Measurements from ENCODE around the gene COG3. TPM values are rescaled to one million over a fixed set of nuclear protein-coding genes. Genes with fewer than 3 reads are reported as not detected.
"Not testable (repeated sequence)": the region's sequence is repeated elsewhere in the genome, so short reads cannot be mapped to it uniquely, and the experiment has no call there.

The COG3 gene
- total and polyA plus RNA-seq, 3 donors from 2014 or later = 22.5 to 46.1 (median 39.6) TPM

DNA sequence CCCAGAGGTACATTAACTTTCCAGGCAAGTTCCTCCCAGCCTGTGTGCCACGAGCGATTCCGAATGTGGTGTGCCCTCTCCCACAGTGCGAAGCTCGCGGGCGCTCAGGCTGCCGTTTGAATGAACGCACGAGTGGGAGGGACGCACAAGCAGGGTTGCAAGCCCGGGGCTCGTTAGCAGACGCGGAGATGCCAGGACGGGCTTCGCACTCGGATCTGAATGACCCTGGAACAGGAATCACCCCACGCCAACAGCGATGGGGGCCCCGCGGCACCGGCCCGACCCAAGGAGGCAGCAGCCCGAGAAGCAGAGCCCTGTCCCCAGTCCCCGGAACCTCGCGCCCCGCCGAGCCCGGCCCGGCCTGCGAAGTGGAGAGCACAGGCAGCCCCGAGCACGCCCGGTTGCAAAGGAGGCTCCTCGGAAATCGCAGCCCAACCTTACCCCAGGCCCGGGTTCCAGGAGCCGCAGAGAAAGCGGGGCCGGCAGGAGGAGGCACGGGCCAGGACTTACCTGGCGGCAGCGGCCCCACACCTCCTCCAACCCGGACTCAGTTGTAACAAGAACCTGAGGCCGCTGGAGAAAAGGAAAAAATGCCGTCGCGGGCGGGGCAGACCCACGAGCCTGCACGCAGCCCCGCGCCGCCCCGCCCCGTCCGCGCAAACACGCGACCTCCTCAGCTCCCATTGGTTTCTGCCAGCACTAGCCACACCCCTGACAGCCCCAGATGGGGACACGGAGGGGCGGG is 46.8 kb upstream of the COG3 start, which contains the start of gene SLC25A30:
Gene SLC25A30, minus strand, starts transcription at position 584 of the 745 bp plus-strand sequence. CDS start 6,948 bp downstream, outside the sequence.
- WGBS, 2 donors = 2% methylated on average over 9 to 45 of the region's 64 CpGs
- Histone ChIP-seq H3K4me3 (peak within 1 kb of the TSS; percentile 75 to 89), H3K36me3 (ENCODE audit: low read depth, missing control alignments) (no peaks in the 10 kb centered on the region), H3K4me1 (peaks cover 17% of the 10 kb centered on the region), H3K9me3 (no peaks in the 10 kb centered on the region), H3K27me3 (no peaks in the 10 kb centered on the region), H3K27ac (peak within 1 kb of the TSS; percentile 91 to 94)
- TF ChIP-seq, protein P1, sequence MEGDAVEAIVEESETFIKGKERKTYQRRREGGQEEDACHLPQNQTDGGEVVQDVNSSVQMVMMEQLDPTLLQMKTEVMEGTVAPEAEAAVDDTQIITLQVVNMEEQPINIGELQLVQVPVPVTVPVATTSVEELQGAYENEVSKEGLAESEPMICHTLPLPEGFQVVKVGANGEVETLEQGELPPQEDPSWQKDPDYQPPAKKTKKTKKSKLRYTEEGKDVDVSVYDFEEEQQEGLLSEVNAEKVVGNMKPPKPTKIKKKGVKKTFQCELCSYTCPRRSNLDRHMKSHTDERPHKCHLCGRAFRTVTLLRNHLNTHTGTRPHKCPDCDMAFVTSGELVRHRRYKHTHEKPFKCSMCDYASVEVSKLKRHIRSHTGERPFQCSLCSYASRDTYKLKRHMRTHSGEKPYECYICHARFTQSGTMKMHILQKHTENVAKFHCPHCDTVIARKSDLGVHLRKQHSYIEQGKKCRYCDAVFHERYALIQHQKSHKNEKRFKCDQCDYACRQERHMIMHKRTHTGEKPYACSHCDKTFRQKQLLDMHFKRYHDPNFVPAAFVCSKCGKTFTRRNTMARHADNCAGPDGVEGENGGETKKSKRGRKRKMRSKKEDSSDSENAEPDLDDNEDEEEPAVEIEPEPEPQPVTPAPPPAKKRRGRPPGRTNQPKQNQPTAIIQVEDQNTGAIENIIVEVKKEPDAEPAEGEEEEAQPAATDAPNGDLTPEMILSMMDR (IDR thresholded peaks at IDR 0.05) = no peak
- no peak for TF ChIP-seq POLR2A (IDR thresholded peaks at IDR 0.05)
- intact Hi-C loops (cut with DNase I; ENCODE audit: low total_unique reads) = no loop called here
- peak; percentile 98 for DNase-seq

DNA sequence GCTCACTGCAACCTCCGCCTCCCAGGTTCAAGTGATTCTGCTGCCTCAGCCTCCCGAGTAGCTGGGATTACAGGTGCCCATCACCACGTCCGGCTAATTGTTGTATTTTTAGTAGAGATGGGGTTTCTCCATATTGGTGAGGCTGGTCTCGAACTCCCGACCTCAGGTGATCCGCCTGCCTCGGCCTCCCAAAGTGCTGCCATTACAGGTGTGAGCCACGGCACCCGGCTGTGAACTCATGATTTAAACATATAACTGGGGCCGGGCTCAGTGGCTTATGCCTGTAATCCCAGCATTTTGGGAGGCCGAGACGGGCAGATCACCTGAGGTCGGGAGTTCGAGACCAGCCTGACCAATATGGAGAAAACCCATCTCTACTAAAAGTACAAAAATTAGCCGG is 45.4 kb upstream of the COG3 start:
- H3K27me3 ChIP-seq; H3K36me3 ChIP-seq (ENCODE audit: low read depth, missing control alignments); intact Hi-C loops (cut with DNase I; ENCODE audit: low total_unique reads); H3K27ac ChIP-seq; DNase-seq; H3K4me3 ChIP-seq; H3K9me3 ChIP-seq: not testable (repeated sequence)
- peaks cover 17% of the 10 kb centered on the region for H3K4me1 ChIP-seq
- 85 to 88% methylated on average over 15 to 16 of the region's 16 CpGs for WGBS, 2 donors

DNA sequence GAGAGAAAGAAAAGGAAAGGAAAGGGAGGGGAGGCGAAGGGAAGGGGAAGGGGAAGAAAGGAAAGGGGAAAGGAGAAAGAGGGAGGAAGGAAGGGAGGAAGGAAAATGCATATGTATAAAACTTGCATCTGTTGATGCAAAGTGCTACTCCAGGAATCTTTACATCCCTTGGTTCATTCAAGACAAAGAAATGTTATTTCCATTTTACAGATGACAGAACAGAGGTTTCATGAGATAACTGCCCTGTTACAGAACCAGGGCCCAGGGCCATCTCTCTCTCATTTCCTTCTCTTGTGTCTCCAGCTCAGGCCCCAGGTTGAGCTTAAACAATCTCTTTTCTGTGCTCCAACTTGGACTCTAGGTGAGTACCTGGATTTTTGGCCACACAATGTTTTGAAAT is 44.8 kb upstream of the COG3 start:
- Histone ChIP-seq H3K9me3 (no peaks in the 10 kb centered on the region), H3K36me3 (ENCODE audit: low read depth, missing control alignments) (no peaks in the 10 kb centered on the region), H3K4me3 (no peak overlapping the region), H3K4me1 (peaks cover 13% of the 10 kb centered on the region), H3K27me3 (no peaks in the 10 kb centered on the region), H3K27ac (no peak overlapping the region)
- intact Hi-C loops (cut with DNase I; ENCODE audit: low total_unique reads) = no loop called here
- no peak for TF ChIP-seq POLR2A (IDR thresholded peaks at IDR 0.05)
- TF ChIP-seq, protein P1 (IDR thresholded peaks at IDR 0.05) = no peak
- 76 to 89% methylated on average over 1 of the region's 1 CpG for WGBS, 2 donors
- no peak for DNase-seq

DNA sequence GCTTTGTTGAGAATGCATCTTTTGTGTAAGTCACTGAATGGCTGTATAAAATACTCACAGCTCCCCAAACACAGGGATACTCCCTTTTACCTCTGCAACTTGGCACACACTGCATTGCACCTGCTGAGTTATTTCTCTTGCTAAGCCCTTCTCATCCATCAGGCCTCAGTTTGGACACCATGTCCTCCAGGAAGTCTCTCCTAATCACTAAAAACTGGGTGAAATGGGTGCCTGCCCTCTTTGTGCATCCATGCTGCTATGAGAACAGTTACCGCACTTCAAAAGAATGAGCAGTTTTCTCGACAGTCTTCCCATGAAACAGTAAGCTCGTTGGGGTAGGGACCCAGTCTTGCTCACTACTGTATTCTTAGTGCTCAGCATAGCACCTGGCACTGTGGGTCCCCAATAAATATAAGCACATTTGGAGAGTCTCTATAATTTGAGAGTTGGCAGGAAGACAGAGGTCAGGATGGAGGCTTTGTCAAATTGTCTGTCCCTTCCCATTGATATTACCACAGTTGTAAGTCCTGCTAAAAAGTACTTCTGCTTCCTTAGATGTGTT is 41.9 kb upstream of the COG3 start:
- DNase-seq = no peak
- Histone ChIP-seq H3K27me3 (no peaks in the 10 kb centered on the region), H3K36me3 (ENCODE audit: low read depth, missing control alignments) (no peaks in the 10 kb centered on the region), H3K4me3 (no peak overlapping the region), H3K9me3 (no peaks in the 10 kb centered on the region), H3K4me1 (no peaks in the 10 kb centered on the region), H3K27ac (no peak overlapping the region)
- TF ChIP-seq POLR2A (IDR thresholded peaks at IDR 0.05) = no peak
- TF ChIP-seq, protein P1 (IDR thresholded peaks at IDR 0.05) = no peak
- intact Hi-C loops (cut with DNase I; ENCODE audit: low total_unique reads) = no loop called here
- 72 to 76% methylated on average over 3 of the region's 3 CpGs for WGBS, 2 donors

DNA sequence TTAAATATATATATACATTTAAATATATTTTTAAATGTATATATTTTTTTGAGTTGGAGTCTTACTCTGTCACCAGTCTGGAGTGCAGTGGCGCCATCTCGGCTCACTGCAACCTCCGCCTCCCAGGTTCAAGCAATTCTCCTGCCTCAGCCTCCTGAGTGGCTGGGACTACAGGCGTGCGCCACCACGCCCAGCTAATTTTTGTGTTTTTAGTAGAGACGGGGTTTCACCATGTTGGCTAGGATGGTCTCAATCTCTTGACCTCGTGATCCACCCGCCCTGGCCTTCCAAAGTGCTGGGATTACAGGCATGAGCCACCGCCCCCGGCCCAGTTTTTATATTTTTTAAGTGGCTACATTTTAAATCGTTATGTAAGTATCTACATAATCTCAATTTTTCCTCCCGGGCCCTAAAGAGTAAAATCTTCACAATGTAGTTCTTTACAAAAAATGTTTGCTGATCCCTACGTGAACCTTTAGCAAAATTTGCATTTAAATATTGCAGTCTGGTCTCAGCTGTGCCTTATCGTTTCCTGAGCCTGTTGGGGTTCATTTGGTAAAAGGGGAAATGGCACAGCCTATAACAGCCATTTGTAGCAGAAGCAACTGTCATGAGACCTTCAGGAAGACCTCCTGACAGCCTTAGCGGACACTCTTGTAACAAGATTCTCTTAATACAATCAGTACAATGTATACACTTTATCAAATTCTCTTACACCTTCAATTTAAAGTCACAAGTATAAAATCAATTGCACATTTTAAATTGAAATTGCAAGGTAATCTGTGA is 38.5 kb upstream of the COG3 start:
- H3K27me3 ChIP-seq; intact Hi-C loops (cut with DNase I; ENCODE audit: low total_unique reads); H3K4me3 ChIP-seq; H3K9me3 ChIP-seq; DNase-seq; H3K36me3 ChIP-seq (ENCODE audit: low read depth, missing control alignments); H3K27ac ChIP-seq; H3K4me1 ChIP-seq: not testable (repeated sequence)
- 71 to 74% methylated on average over 16 of the region's 16 CpGs for WGBS, 2 donors

Measured in testis (tissue), 3 donors.